Epithelial cell of proximal tubule (primary cell): ENCODE measurements around the gene NTNG2. TPM values are rescaled to one million over a fixed set of nuclear protein-coding genes. Genes with fewer than 3 reads are reported as not detected.

Experiments used
- DNase-seq: peaks from one replicate; pipeline ENCODE4 v3.0.0-alpha.2; 2011; ENCODE audit warnings: low read depth
- H3K4me3 ChIP-seq: 2 replicates; pipeline ENCODE4 v1.5.1; 2011; ENCODE audit warnings: low read depth, mild to moderate bottlenecking, low read length
- total RNA-seq: library from RNA; depleted of rRNA; stranded (reverse); fragments of >200 nt; gene quantifications from 2 replicates; pipeline ENCODE4 v1.2.3, GENCODE V29; 2015
- TF ChIP-seq, protein P1 (sequence below): conservative IDR thresholded peaks from 2 replicates; pipeline ENCODE4 v1.5.1; 2012; ENCODE audit warnings: low read depth, mild to moderate bottlenecking, low read length

Gene NTNG2
- total RNA-seq, 1 donor from 2014 or later: not detected

DNA sequence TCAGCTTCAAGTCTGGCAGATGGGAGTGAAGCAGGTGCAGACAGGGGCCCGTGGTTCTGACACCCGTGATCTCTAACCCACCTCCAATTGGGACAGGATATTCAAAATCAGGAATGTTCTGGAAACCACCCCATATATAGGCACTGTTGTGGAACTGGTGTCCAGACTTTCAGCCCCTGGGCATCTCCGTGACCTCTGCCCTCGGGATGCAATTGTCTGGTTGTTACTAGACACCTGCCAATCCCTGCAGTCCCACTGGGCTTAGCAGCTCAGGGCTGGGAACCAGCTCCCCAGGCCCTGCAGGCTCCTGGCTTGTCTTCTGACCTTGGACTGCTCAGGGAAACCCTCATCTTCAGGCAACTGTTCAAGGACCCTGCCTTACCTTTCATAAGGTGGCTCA lies 38.8 kb downstream of the NTNG2 start:
- no peak overlapping the region for H3K4me3 ChIP-seq
- TF ChIP-seq, protein P1, sequence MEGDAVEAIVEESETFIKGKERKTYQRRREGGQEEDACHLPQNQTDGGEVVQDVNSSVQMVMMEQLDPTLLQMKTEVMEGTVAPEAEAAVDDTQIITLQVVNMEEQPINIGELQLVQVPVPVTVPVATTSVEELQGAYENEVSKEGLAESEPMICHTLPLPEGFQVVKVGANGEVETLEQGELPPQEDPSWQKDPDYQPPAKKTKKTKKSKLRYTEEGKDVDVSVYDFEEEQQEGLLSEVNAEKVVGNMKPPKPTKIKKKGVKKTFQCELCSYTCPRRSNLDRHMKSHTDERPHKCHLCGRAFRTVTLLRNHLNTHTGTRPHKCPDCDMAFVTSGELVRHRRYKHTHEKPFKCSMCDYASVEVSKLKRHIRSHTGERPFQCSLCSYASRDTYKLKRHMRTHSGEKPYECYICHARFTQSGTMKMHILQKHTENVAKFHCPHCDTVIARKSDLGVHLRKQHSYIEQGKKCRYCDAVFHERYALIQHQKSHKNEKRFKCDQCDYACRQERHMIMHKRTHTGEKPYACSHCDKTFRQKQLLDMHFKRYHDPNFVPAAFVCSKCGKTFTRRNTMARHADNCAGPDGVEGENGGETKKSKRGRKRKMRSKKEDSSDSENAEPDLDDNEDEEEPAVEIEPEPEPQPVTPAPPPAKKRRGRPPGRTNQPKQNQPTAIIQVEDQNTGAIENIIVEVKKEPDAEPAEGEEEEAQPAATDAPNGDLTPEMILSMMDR: no peak
- no peak for DNase-seq

DNA sequence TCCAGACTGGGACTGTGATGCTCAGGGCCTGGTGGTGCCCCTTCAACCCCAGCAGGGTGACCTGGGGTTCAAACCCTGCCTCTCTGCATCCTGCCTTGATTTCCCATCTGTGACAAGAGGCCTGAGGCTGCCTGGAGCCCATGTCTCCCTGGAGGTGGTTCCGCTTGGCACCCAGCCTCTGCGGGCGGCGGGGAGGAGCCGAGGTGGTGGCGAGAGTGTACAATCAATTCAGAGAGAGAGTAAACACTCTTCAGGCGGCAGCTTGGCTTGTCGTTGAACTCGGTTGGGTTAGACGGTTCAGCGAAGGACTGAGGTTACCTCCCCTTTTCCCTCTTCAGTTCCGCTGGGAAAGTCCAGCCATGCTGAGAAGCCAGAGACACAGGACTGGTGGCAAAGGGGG lies 39.3 kb downstream of the NTNG2 start:
- DNase-seq: no peak
- no peak overlapping the region for H3K4me3 ChIP-seq
- TF ChIP-seq, protein P1: no peak

DNA sequence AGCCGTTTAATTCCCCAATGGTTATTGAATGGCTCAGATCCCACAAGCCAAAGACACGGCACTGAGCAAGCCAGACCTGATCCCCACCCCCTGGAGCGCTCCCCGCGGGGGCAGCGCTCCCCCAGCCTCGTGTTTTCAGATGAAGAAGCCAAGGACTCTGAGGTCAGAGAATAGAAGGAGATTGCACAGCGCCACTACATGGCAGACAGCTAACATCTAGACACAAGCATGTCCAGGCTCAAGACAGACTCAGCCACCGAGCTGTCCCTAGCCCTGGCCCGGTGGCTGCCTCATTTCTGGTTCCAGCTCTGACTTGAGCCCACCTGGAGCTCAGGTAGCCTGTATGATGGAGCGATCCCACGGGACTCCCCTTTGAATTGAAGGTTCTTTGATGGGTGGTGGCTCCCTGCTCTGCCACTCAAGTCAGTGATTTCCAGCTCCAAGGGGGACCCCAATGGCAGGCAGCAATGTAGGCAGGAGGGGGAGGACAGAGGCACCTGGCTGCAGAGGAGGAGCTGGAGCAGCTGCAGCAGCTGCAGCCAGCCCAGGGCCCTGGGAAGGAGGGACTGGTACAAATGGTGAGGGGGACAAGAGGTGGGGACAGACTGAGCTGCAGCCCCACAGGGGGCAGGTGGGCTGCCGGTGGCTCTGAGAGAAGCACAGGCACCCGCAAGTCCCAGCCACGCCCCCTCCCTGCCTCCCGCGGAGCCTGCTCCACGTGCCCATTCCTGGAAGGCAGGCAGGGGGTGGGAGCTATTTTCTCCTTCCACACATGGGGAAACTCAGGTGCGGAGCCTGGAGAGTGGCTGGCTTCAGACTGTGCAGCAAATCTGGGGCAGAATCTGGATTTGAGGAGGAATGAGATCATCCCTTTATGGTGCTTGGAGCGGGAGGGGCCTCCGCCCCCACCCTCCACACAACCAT lies 40.2 kb downstream of the NTNG2 start:
- TF ChIP-seq, protein P1: no peak
- H3K4me3 ChIP-seq: no peak overlapping the region
- DNase-seq: no peak

DNA sequence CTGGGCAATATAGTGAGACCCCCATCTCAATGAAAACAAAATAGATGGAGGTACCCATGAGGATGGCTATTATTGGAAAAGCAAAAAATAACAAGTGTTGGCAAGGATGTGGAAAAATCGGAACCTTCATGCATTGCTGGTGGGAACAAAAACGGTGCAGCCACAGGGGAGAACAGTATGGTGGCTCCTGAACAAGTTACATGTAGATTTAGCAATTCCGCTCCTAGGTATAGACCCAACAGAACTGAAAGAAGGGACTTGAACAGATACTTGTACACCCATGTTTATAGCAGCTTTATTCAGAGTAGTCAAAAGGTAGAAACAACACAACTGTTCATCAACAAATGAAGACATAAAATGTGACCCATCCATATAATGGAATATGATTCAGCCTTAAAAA lies 43.0 kb downstream of the NTNG2 start:
- DNase-seq: no peak
- H3K4me3 ChIP-seq: no peak overlapping the region
- TF ChIP-seq, protein P1: no peak

DNA sequence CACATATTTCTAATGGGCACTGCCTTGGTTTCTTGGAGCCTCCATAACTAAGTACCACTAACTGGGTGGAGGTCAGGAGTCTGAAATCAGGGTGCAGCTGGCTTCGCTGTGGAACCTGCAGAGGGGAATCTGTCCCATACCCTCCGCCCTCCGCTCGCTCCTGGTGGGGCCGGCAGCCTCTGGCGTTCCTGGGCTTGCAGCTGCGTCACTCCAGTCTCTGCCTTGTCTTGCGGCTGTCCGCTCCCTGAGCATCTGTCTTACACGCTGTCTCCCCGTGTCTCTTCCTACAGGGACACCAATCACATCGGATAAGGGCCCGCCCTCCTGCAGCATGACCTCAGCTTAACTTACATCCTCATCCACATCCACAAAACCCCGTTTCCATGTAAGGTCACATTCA lies 45.4 kb downstream of the NTNG2 start:
- TF ChIP-seq, protein P1: no peak
- H3K4me3 ChIP-seq: no peak overlapping the region
- DNase-seq: no peak

DNA sequence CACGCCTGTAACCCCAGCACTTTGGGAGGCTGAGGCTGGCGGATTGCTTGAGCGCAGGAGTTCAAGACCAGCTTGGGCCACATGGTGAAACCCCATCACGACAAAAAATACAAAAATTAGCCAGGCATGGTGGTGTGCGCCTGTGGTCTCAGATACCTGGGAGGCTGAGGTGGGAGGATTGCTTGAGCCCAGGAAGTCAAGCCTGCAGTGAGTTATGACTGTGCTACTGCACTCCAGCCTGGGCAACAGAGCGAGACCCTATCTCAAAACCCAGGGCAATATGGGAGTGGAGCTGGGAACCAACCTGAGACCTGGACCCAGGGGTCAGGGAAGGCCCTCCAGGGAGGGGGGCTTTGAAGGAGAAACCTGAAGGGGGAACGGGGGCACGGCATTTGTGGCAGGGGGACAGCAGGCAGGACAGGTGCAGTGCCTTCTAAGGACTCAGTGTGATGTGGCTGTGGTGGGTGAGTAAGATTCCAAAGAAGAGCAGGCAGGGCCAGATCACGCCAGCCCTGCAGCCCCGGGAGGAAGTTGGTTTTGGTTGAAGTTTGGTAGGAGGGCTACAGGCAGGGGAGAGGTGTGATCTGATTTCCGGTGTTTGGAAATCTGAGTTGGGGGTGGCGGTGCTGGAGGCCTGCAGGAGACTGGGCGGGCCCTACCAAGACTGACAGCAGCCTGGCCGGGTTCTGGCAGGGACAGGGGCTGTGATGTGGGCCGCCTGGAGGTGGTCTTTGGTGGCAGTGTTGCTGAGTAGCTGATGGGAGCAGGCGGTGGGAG lies 46.2 kb downstream of the NTNG2 start:
- no peak for DNase-seq
- no peak overlapping the region for H3K4me3 ChIP-seq
- TF ChIP-seq, protein P1: no peak
